Stimulated activated CD4-positive, alpha-beta T cell treated with anti-CD3 and anti-CD28 coated beads, Interleukin-1b, Interleukin-23, amount 100 ng/mL, for 4 hours (primary cell): ENCODE data around the gene KCNG2.

ENCODE experiments used
- DNase-seq, 2 donors: peaks; one replicate each; pipeline ENCODE4 v3.0.0-alpha.2; 2020; ENCODE audit warnings: low read depth in 2 of 2

The KCNG2 gene

GRCh38 chr18:79884294-79884962, 86.7 kb downstream of the KCNG2 start:
- no peak for DNase-seq

- DNase-seq = no peak
These were observed 87.4 kb downstream of the KCNG2 start for GRCh38 chr18:79884963-79885728.

DNA sequence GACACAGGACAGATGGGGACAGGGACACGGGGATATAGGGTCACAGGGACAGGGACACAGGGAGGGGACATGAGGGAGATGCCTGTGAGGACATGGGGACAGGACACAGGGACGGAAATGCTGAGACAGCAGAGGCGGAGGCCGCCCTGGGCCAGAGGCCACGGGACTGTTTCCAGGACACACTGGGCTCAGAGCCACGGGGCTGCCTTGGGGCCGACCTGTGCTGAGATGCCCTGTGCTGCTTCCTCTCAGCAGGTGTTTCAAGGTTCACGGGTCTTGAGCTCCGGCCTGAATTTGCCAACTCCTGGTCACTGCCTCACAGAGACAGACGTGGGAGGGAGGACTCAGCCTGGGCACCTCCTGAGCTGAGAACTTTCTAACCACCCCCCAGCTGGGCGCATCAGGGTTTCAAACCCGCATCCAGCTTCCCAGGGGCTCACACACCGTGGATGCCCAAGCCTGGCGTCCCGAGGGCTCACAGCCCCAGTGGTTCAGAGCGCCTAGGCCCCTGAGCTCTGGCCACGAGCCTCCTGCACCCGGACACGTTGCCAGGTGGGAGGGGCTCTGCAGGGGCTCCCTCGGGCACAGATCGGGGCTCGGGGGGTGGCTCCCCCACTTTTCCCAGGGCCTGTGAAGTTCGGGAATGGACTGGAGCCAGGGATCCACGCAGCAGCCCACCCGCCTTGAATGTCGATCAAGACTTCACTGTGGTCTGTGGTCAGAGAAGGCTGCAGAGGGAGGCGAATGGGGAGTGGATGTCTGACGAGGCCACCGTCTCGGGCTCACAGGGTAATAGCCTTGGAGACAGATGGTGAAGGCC, 89.7 kb downstream of the KCNG2 start:
- no peak for DNase-seq

DNA sequence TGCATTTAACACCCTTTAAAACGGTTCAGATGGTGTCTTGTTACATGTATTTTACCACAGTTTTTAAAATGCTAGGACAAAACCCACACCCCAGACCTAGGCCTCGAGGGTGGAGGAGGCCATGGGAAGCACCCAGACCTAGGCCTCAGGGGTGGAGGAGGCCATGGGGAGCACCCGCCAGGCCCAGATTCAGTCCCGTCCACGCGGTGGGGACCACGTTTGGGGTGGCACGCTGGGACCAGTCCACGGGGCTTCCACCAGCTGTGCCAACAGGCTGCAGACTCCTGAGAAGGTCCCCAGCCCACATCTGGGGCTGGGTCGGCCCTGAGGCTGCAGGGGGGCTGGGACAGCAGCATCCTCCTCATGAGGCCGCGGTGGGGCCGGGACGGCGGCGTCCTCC, 90.3 kb downstream of the KCNG2 start:
- DNase-seq = no peak

- DNase-seq = no peak
These were observed 91.8 kb downstream of the KCNG2 start for GRCh38 chr18:79889569-79889968.

DNA sequence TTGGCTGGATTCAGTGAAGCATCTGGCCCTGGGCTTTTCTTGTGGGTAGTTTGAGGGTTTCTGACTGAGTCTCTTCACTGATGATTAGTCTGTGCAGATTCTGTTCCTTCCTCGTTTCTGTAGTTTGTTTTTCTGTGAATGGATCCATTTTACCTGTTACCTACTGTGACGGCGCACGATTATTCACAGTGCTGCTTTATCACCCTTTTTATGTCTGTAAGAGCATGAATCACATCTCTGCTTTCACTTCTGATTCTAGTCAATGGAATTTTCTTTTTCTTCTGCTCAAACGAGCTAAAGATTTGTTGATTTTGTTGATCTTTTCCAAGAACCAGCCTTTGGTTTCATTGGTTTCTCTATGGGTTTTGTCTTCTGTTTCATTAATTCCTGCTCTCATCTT, 92.9 kb downstream of the KCNG2 start:
- DNase-seq = no peak

DNA sequence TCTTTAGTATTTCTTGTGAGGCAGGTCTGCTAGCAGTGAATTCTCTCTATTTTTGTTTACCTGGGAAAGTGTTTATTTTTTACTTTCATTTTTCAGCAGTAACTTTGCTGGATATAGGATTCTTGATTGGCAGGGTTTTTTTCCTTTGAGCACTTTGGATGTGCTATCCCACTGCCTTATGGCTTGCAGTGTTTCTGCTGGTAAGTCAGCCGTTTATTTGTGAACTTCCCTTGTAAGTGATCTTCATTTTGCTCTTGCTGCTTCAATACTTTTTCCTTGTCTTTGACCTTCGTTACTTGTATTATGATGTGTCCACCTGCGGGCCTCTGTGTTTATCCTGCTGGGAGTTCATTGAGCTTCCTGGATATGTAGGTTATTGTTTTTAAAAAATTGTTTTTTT, 99.0 kb downstream of the KCNG2 start:
- DNase-seq = no peak

GRCh38 chr18:79897940-79898625, 100.3 kb downstream of the KCNG2 start:
- no peak for DNase-seq

DNA sequence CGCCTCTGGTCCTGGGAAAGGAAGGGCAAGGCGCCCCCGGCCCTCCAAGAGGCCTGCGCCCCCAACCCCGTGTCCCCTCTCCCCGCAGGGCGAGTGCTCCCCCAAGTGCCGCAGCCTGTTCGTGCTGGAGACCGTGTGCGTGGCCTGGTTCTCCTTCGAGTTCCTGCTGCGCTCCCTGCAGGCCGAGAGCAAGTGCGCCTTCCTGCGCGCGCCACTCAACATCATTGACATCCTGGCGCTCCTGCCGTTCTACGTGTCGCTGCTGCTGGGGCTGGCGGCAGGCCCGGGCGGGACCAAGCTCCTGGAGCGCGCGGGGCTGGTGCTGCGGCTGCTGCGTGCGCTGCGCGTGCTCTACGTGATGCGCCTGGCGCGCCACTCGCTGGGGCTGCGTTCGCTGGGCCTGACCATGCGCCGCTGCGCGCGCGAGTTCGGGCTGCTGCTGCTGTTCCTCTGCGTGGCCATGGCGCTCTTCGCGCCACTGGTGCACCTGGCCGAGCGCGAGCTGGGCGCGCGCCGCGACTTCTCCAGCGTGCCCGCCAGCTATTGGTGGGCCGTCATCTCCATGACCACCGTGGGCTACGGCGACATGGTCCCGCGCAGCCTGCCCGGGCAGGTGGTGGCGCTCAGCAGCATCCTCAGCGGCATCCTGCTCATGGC, 101.3 kb downstream of the KCNG2 start:
- no peak for DNase-seq

- no peak for DNase-seq
These were observed 102.1 kb downstream of the KCNG2 start for GRCh38 chr18:79899609-79900445.

GRCh38 chr18:79900610-79901570, 103.2 kb downstream of the KCNG2 start:
- no peak for DNase-seq

GRCh38 chr18:79901665-79902064, 103.9 kb downstream of the KCNG2 start:
- DNase-seq = no peak

DNA sequence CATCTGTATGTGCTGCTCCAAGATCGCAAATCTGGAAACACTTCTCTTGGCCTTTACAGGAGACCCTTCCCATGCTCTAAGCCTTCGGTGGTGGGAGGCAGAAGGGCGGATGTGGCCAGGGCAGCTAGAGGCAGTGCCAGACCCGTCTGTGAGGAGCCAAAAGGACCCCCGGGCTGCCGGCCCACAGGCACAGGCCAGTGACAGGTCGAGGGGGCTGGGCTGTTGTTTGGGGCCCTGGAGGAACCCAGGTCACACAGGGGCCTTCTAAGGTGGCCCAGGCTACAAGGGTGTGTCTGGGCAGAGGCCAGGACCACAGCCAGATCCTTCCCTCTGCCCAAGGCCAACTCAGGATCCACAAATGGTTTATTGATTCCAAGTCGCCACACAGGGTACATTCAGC, 104.3 kb downstream of the KCNG2 start:
- no peak for DNase-seq

GRCh38 chr18:79902640-79903039, 104.9 kb downstream of the KCNG2 start:
- no peak for DNase-seq

DNA sequence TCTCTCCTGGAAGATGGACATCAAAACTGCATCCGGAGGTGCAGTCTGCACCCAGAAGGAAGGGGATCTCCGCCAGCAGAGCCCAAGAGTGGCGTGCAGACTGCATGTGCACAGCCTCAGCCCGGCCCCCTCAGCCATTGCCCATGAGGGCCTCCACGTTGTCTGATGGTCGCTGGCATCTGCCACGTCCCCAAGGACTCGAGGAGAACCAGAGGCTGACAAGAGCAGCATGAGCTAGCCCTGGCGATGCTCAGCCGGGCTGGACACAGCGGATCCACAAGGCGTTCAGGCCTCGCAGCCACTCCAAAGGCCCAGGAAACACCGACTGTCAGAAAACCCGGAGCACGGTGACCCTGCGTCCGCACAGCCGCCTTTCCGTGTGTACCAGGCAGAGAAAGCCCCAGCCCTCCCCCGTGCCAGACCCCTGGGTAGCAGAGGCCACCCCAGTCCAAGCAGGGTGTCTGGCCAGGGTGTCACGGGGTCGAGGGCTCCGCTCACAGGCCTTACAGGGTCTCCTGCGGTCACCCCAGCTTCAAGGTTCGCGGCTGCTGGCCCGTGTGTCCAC, 105.4 kb downstream of the KCNG2 start:
- DNase-seq = no peak

- DNase-seq = no peak
These were observed 106.1 kb downstream of the KCNG2 start for GRCh38 chr18:79903787-79904356.

GRCh38 chr18:79904357-79905147, 106.8 kb downstream of the KCNG2 start:
- DNase-seq = no peak

- DNase-seq = no peak
These were observed 107.7 kb downstream of the KCNG2 start for GRCh38 chr18:79905389-79905911.
